Measurements from ENCODE around the gene AKIP1. TPM values are rescaled to one million over a fixed set of nuclear protein-coding genes. Genes with fewer than 3 reads are reported as not detected.

Gene AKIP1
- total RNA-seq (10 to 100 TPM; 15.6 to 25.3 TPM), polyA plus RNA-seq (10 to 100 TPM; 36.1 to 52.2 TPM)
- long read RNA-seq, donor 1, transcript AKIP1-203 (6 exons, 1,327 nt): major isoform, 20 of 50 reads
- long read RNA-seq, donor 1, transcript AKIP1-210 (5 exons, 1,022 nt): minor isoform, 9 of 50 reads
- long read RNA-seq, donor 1, transcript AKIP1-201 (5 exons, 1,247 nt): minor isoform, 7 of 50 reads
- long read RNA-seq, donor 1, partial matches to known transcripts: 1 of 50 reads
- long read RNA-seq, donor 1, other reads (novel, unspliced or antisense): 8 of 50 reads
- long read RNA-seq, donor 2, transcript AKIP1-204 (4 exons, 1,084 nt): major isoform, 5 of 11 reads
- long read RNA-seq, donor 2, partial matches to known transcripts: 0 of 11 reads
- long read RNA-seq, donor 2, other reads (novel, unspliced or antisense): 1 of 11 reads

- intact Hi-C loops (cut with DNase I): loop anchor here (5.0 kb wide), 2 partner anchors 226 to 229 kb away; partner anchors contain the start of genes RPL27A (in 1 of the 2) and TRIM66 (in 1 of the 2)
- DNase-seq (peak; percentile 98 to 99), ATAC-seq (ENCODE audit: low FRiP score) (peak; percentile 98)
- 0 to 1% methylated on average over 57 to 68 of the region's 68 CpGs for WGBS, 2 donors
- Histone ChIP-seq H3K27me3 (ENCODE audit: control insufficient read depth in 1 of 2, insufficient read depth in 2 of 2, low read length in 1 of 2) (no peaks in the 10 kb centered on the region), H3K9me3 (ENCODE audit: control insufficient read depth, low read length) (no peaks in the 10 kb centered on the region), H3K36me3 (ENCODE audit: control insufficient read depth in 1 of 2, insufficient read depth in 2 of 2, low read length in 1 of 2) (no peaks in the 10 kb centered on the region), H3K27ac (ENCODE audit: low read depth in 1 of 2, low read length in 2 of 2) (peak within 1 kb of the TSS; percentile 43 to 92), H3K4me1 (ENCODE audit: control insufficient read depth in 1 of 2, insufficient read depth in 2 of 2, low read length in 2 of 2) (peaks cover 0 to 5% of the 10 kb centered on the region in 2 donors), H3K4me3 (ENCODE audit: low read length in 2 of 2) (peak within 1 kb of the TSS; percentile 43 to 52)
Observed at GRCh38 chr11:8911029-8911823, at the start of gene AKIP1. Gene AKIP1, plus strand, starts transcription at chr11:8911189. Its CDS starts 261 bp downstream, at chr11:8911450.

- 40 to 44% methylated on average over 1 of the region's 1 CpG for WGBS, 2 donors
- H3K36me3 ChIP-seq (ENCODE audit: control insufficient read depth in 1 of 2, insufficient read depth in 2 of 2, low read length in 1 of 2): no peaks in the 10 kb centered on the region
- ATAC-seq (ENCODE audit: low FRiP score) (no peak), DNase-seq (no peak)
- no peaks in the 10 kb centered on the region for H3K4me1 ChIP-seq (ENCODE audit: control insufficient read depth in 1 of 2, insufficient read depth in 2 of 2, low read length in 2 of 2)
- H3K4me3 ChIP-seq (ENCODE audit: low read length in 2 of 2): no peak overlapping the region
- intact Hi-C loops (cut with DNase I): no loop called here
- no peak overlapping the region for H3K27ac ChIP-seq (ENCODE audit: low read depth in 1 of 2, low read length in 2 of 2)
- no peaks in the 10 kb centered on the region for H3K27me3 ChIP-seq (ENCODE audit: control insufficient read depth in 1 of 2, insufficient read depth in 2 of 2, low read length in 1 of 2)
- no peaks in the 10 kb centered on the region for H3K9me3 ChIP-seq (ENCODE audit: control insufficient read depth, low read length)
Observed at GRCh38 chr11:8863838-8864237, 47.2 kb upstream of the AKIP1 start.

GRCh38 chr11:8865304-8865703, 45.7 kb upstream of the AKIP1 start:
- Histone ChIP-seq H3K27me3 (ENCODE audit: control insufficient read depth in 1 of 2, insufficient read depth in 2 of 2, low read length in 1 of 2) (no peaks in the 10 kb centered on the region), H3K4me3 (ENCODE audit: low read length in 2 of 2) (no peak overlapping the region), H3K4me1 (ENCODE audit: control insufficient read depth in 1 of 2, insufficient read depth in 2 of 2, low read length in 2 of 2) (no peaks in the 10 kb centered on the region), H3K9me3 (ENCODE audit: control insufficient read depth, low read length) (no peaks in the 10 kb centered on the region), H3K36me3 (ENCODE audit: control insufficient read depth in 1 of 2, insufficient read depth in 2 of 2, low read length in 1 of 2) (no peaks in the 10 kb centered on the region), H3K27ac (ENCODE audit: low read depth in 1 of 2, low read length in 2 of 2) (no peak overlapping the region)
- ATAC-seq (ENCODE audit: low FRiP score): no peak
- DNase-seq: no peak
- intact Hi-C loops (cut with DNase I): no loop called here

- H3K9me3 ChIP-seq (ENCODE audit: control insufficient read depth, low read length): no peaks in the 10 kb centered on the region
- 75 to 78% methylated on average over 6 of the region's 6 CpGs for WGBS, 2 donors
- H3K27me3 ChIP-seq (ENCODE audit: control insufficient read depth in 1 of 2, insufficient read depth in 2 of 2, low read length in 1 of 2): no peaks in the 10 kb centered on the region
- DNase-seq (no peak), ATAC-seq (ENCODE audit: low FRiP score) (no peak)
- intact Hi-C loops (cut with DNase I): no loop called here
- H3K36me3 ChIP-seq (ENCODE audit: control insufficient read depth in 1 of 2, insufficient read depth in 2 of 2, low read length in 1 of 2): no peaks in the 10 kb centered on the region
- H3K27ac ChIP-seq (ENCODE audit: low read depth in 1 of 2, low read length in 2 of 2): no peak overlapping the region
- no peak overlapping the region for H3K4me3 ChIP-seq (ENCODE audit: low read length in 2 of 2)
- H3K4me1 ChIP-seq (ENCODE audit: control insufficient read depth in 1 of 2, insufficient read depth in 2 of 2, low read length in 2 of 2): no peaks in the 10 kb centered on the region
Observed at GRCh38 chr11:8867035-8867434, 44.0 kb upstream of the AKIP1 start.

GRCh38 chr11:8867931-8868631, 42.9 kb upstream of the AKIP1 start:
- no peaks in the 10 kb centered on the region for H3K36me3 ChIP-seq (ENCODE audit: control insufficient read depth in 1 of 2, insufficient read depth in 2 of 2, low read length in 1 of 2)
- H3K9me3 ChIP-seq (ENCODE audit: control insufficient read depth, low read length): no peaks in the 10 kb centered on the region
- no peak for ATAC-seq (ENCODE audit: low FRiP score)
- H3K27me3 ChIP-seq (ENCODE audit: control insufficient read depth in 1 of 2, insufficient read depth in 2 of 2, low read length in 1 of 2): no peaks in the 10 kb centered on the region
- no peaks in the 10 kb centered on the region for H3K4me1 ChIP-seq (ENCODE audit: control insufficient read depth in 1 of 2, insufficient read depth in 2 of 2, low read length in 2 of 2)
- WGBS, 2 donors: 78 to 83% methylated on average over 7 of the region's 7 CpGs
- DNase-seq: no peak
- no peak overlapping the region for H3K4me3 ChIP-seq (ENCODE audit: low read length in 2 of 2)
- no peak overlapping the region for H3K27ac ChIP-seq (ENCODE audit: low read depth in 1 of 2, low read length in 2 of 2)
- intact Hi-C loops (cut with DNase I): no loop called here

- DNase-seq (peak; percentile 62 to 79), ATAC-seq (ENCODE audit: low FRiP score) (peak; percentile 83)
- no peaks in the 10 kb centered on the region for H3K36me3 ChIP-seq (ENCODE audit: control insufficient read depth in 1 of 2, insufficient read depth in 2 of 2, low read length in 1 of 2)
- no peaks in the 10 kb centered on the region for H3K27me3 ChIP-seq (ENCODE audit: control insufficient read depth in 1 of 2, insufficient read depth in 2 of 2, low read length in 1 of 2)
- no peaks in the 10 kb centered on the region for H3K4me1 ChIP-seq (ENCODE audit: control insufficient read depth in 1 of 2, insufficient read depth in 2 of 2, low read length in 2 of 2)
- no peak overlapping the region for H3K27ac ChIP-seq (ENCODE audit: low read depth in 1 of 2, low read length in 2 of 2)
- WGBS, 2 donors: 0 to 1% methylated on average over 65 to 81 of the region's 81 CpGs
- H3K9me3 ChIP-seq (ENCODE audit: control insufficient read depth, low read length): no peaks in the 10 kb centered on the region
- peak overlapping the region; percentile 57 to 94 for H3K4me3 ChIP-seq (ENCODE audit: low read length in 2 of 2)
- intact Hi-C loops (cut with DNase I): no loop called here
Observed at GRCh38 chr11:8870411-8871170, 40.4 kb upstream of the AKIP1 start.

GRCh38 chr11:8871171-8871775, 39.7 kb upstream of the AKIP1 start:
- H3K4me1 ChIP-seq (ENCODE audit: control insufficient read depth in 1 of 2, insufficient read depth in 2 of 2, low read length in 2 of 2): no peaks in the 10 kb centered on the region
- WGBS, 2 donors: 0 to 1% methylated on average over 22 to 27 of the region's 27 CpGs

GRCh38 chr11:8871962-8872361, 39.0 kb upstream of the AKIP1 start:
- Histone ChIP-seq H3K9me3 (ENCODE audit: control insufficient read depth, low read length) (no peaks in the 10 kb centered on the region), H3K36me3 (ENCODE audit: control insufficient read depth in 1 of 2, insufficient read depth in 2 of 2, low read length in 1 of 2) (no peaks in the 10 kb centered on the region), H3K27ac (ENCODE audit: low read depth in 1 of 2, low read length in 2 of 2) (no peak overlapping the region), H3K27me3 (ENCODE audit: control insufficient read depth in 1 of 2, insufficient read depth in 2 of 2, low read length in 1 of 2) (no peaks in the 10 kb centered on the region), H3K4me1 (ENCODE audit: control insufficient read depth in 1 of 2, insufficient read depth in 2 of 2, low read length in 2 of 2) (no peaks in the 10 kb centered on the region), H3K4me3 (ENCODE audit: low read length in 2 of 2) (no peak overlapping the region)
- ATAC-seq (ENCODE audit: low FRiP score) (no peak), DNase-seq (no peak)
- WGBS, 2 donors: 80 to 83% methylated on average over 6 of the region's 6 CpGs
- intact Hi-C loops (cut with DNase I): no loop called here

More at GRCh38 chr11:8871171-8871775, 39.7 kb upstream of the AKIP1 start:
- Histone ChIP-seq H3K27ac (ENCODE audit: low read depth in 1 of 2, low read length in 2 of 2) (peak overlapping the region in 1 of 2 donors; percentile 63), H3K4me3 (ENCODE audit: low read length in 2 of 2) (peak overlapping the region; percentile 57 to 94), H3K27me3 (ENCODE audit: control insufficient read depth in 1 of 2, insufficient read depth in 2 of 2, low read length in 1 of 2) (no peaks in the 10 kb centered on the region), H3K9me3 (ENCODE audit: control insufficient read depth, low read length) (no peaks in the 10 kb centered on the region), H3K36me3 (ENCODE audit: control insufficient read depth in 1 of 2, insufficient read depth in 2 of 2, low read length in 1 of 2) (no peaks in the 10 kb centered on the region)
- DNase-seq (peak in 1 of 2 donors; percentile 62), ATAC-seq (ENCODE audit: low FRiP score) (peak; percentile 82)
- intact Hi-C loops (cut with DNase I): no loop called here

All from aorta (tissue), 5 donors.